Measurements from ENCODE around the gene RAB15.

DNA sequence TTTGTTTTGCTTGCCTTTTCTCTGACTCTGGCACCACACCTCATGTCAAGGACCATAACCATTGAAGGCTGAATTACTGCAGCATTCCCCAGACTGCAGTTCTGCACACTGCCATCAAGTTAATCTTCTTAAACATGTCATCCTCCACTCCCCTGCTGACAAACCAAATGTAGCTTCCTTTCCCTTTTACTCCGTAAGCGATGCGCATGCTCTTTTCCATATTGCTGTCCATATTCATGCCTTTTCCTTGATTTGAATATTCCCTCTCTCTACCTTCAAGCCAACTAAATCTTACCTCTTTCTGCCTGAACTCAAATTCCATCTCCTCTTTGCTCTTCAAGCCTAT is 43.1 kb downstream of the RAB15 start:
- TF ChIP-seq POLR2AphosphoS5 (IDR thresholded peaks at IDR 0.05; ENCODE audit: low read depth, low read length) (no peak), CTCF (IDR thresholded peaks at IDR 0.05 in 2 of 3, conservative IDR thresholded peaks at IDR 0.05 in 1 of 3; ENCODE audit: borderline replicate concordance in 1 of 3, insufficient read depth in 1 of 3, low read depth in 2 of 3, low read length in 2 of 3) (no peak), EGR1 (IDR thresholded peaks at IDR 0.05; ENCODE audit: low read depth) (no peak), ELF1 (IDR thresholded peaks at IDR 0.05; ENCODE audit: borderline replicate concordance, low read depth) (no peak), POLR2A (IDR thresholded peaks at IDR 0.05; ENCODE audit: borderline replicate concordance, extremely low read depth, insufficient read depth, insufficient read length) (no peak)
